AG10803 (cell line): ENCODE data around the gene IRF4.

Source experiments
- DNase-seq: peaks from one replicate; pipeline ENCODE4 v3.0.0; 2010; ENCODE audit warnings: low read depth
- H3K4me3 ChIP-seq: 2 replicates; pipeline ENCODE4 v1.5.1; 2011; ENCODE audit warnings: mild to moderate bottlenecking, low read length, control low read depth
- CTCF ChIP-seq: conservative IDR thresholded peaks from 2 replicates; pipeline ENCODE4 v1.5.1; 2011; ENCODE audit warnings: mild to moderate bottlenecking, low read length, control low read depth, inconsistent platforms

IRF4 gene

GRCh38 chr6:354631-355280 is 36.8 kb upstream of the IRF4 start:
- no peak overlapping the region for H3K4me3 ChIP-seq
- no peak for TF ChIP-seq CTCF
- no peak for DNase-seq

GRCh38 chr6:355373-356208 is 36.0 kb upstream of the IRF4 start:
- no peak for DNase-seq
- H3K4me3 ChIP-seq, result no peak overlapping the region
- no peak for TF ChIP-seq CTCF

GRCh38 chr6:356828-357251 is 34.7 kb upstream of the IRF4 start:
- no peak for TF ChIP-seq CTCF
- H3K4me3 ChIP-seq, result no peak overlapping the region
- no peak for DNase-seq

- H3K4me3 ChIP-seq, result no peak overlapping the region
- TF ChIP-seq CTCF, result no peak
- DNase-seq, result no peak
Observed at GRCh38 chr6:357261-357790, 34.2 kb upstream of the IRF4 start.

GRCh38 chr6:357791-358341 is 33.7 kb upstream of the IRF4 start:
- no peak overlapping the region for H3K4me3 ChIP-seq
- TF ChIP-seq CTCF, result no peak
- no peak for DNase-seq

GRCh38 chr6:358432-358831 is 33.1 kb upstream of the IRF4 start:
- no peak overlapping the region for H3K4me3 ChIP-seq
- no peak for DNase-seq
- TF ChIP-seq CTCF, result no peak
